ENCODE results near the gene FSD1L.

- no peak for TF ChIP-seq CTCF (conservative IDR thresholded peaks at IDR 0.05; ENCODE audit: low read depth in 2 of 2)
- TF ChIP-seq CREB1 (CRISPR knock-in tag; IDR thresholded peaks at IDR 0.05; ENCODE audit: low read depth) = no peak
- no peak for TF ChIP-seq POLR2AphosphoS5 (IDR thresholded peaks at IDR 0.05; ENCODE audit: low read depth)
- no peak for TF ChIP-seq REST (IDR thresholded peaks at IDR 0.05; ENCODE audit: unreplicated experiment)
- no peak for TF ChIP-seq ZNF331 (CRISPR knock-in tag; IDR thresholded peaks at IDR 0.05; ENCODE audit: low read depth)
- no peak for TF ChIP-seq ETS1 (IDR thresholded peaks at IDR 0.05)
- TF ChIP-seq EZH2phosphoT487 (IDR thresholded peaks at IDR 0.05; ENCODE audit: unreplicated experiment) = no peak
- no peak for TF ChIP-seq EZH2 (IDR thresholded peaks at IDR 0.05; ENCODE audit: low read depth, unreplicated experiment)
- no peak for TF ChIP-seq STAT1 (IDR thresholded peaks at IDR 0.05; ENCODE audit: unreplicated experiment)
- TF ChIP-seq NANOG (IDR thresholded peaks at IDR 0.05; ENCODE audit: borderline replicate concordance) = no peak
- TF ChIP-seq ZNF462 (CRISPR knock-in tag; IDR thresholded peaks at IDR 0.05) = no peak
- TF ChIP-seq JUNB (IDR thresholded peaks at IDR 0.05; ENCODE audit: unreplicated experiment) = no peak
- no peak for TF ChIP-seq ZNF114 (CRISPR knock-in tag; IDR thresholded peaks at IDR 0.05)
Measured at GRCh38 chr9:105436783-105437182, 11.1 kb upstream of the FSD1L start.
